GM12892 (cell line): ENCODE results near the gene ZMYND8.

Experiments
- POLR2A ChIP-seq: IDR thresholded peaks from 2 replicates; pipeline ENCODE4 v1.6.1; 2011; ENCODE audit warnings: low read depth, low read length, control low read depth
- POLR2AphosphoS5 ChIP-seq: IDR thresholded peaks from 2 replicates; pipeline ENCODE4 v1.6.1; 2011; ENCODE audit warnings: low read depth, low read length, control low read depth

- TF ChIP-seq POLR2AphosphoS5 (no peak), POLR2A (no peak)
Measured at GRCh38 chr20:47235853-47236638, 120.5 kb downstream of the ZMYND8 start.
